GM12878 (cell line): Measurements from ENCODE around the gene PATJ. TPM values are rescaled to one million over a fixed set of nuclear protein-coding genes. Genes with fewer than 3 reads are reported as not detected.

Experiments
- ATAC-seq: fragments of 200-7000 bp; cut with Tn5 transposase; 3 replicates; pipeline ENCODE4 v1.9.1; 2020; ENCODE audit warnings: mild to moderate bottlenecking, moderate library complexity
- BruUV-seq: library from RNA; stranded (reverse); fragments of 400-500 nt; replicated peaks from 2 replicates; lab custom pipeline; 2021; lab: Mats Ljungman, UMichigan
- CTCF ChIA-PET: fragments of 300-600 bp; sonication (Branson Sonifier 250); formaldehyde crosslinking; extraction: SDS; loops from one replicate; lab custom pipeline; 2021; ENCODE audit warnings: inconsistent platforms; lab: Yijun Ruan, JAX
- POLR2A ChIA-PET: fragments of 350-600 bp; formaldehyde crosslinking; extraction: SDS; loops from one replicate; lab custom pipeline; 2021; ENCODE audit warnings: inconsistent platforms; lab: Charles Lee
- RAD21 ChIA-PET: fragments of 300-600 bp; sonication (Branson Sonifier 250); formaldehyde crosslinking; loops from one replicate; lab custom pipeline; 2023; ENCODE audit warnings: antibody characterized with exemption; ENCODE audit not compliant: unreplicated experiment; lab: Charles Lee
- SMC1A ChIA-PET: fragments of 300-600 bp; sonication (Branson Sonifier 250); formaldehyde crosslinking; loops from one replicate; lab custom pipeline; 2023; ENCODE audit not compliant: unreplicated experiment, uncharacterized antibody; lab: Charles Lee
- DNase-seq: peaks from one replicate; pipeline ENCODE4 v3.0.0-alpha.2; 2011; ENCODE audit warnings: low read depth, low spot score
- FAIRE-seq: peaks from 3 replicates; lab custom pipeline; 2011; peaks lifted over from hg19 to GRCh38; lab: Jason Lieb, UNC
- H2AFZ ChIP-seq: 2 replicates; pipeline ENCODE4 v1.6.0; 2011; ENCODE audit warnings: low read depth, low read length, control low read depth; ENCODE audit not compliant: control insufficient read depth
- H3K27ac ChIP-seq: 2 replicates; pipeline ENCODE4 v1.5.1; 2011; ENCODE audit warnings: control low read depth; ENCODE audit not compliant: control insufficient read depth, insufficient read depth
- H3K27me3 ChIP-seq, 2 experiments: replicated peaks in 1 of 2; 2 replicates each; pipeline versions ENCODE4 v1.6.0 to v1.6.1; 2011; ENCODE audit warnings: low read length in 1 of 2; ENCODE audit not compliant: control insufficient read depth in 2 of 2, insufficient read depth in 2 of 2
- H3K36me3 ChIP-seq, 2 experiments: 2 replicates each; pipeline ENCODE4 v1.5.1; 2011; ENCODE audit warnings: low read length in 1 of 2; ENCODE audit not compliant: control insufficient read depth in 2 of 2, insufficient read depth in 2 of 2
- H3K4me1 ChIP-seq: 2 replicates; pipeline ENCODE4 v1.6.1; 2011; ENCODE audit warnings: mild to moderate bottlenecking, low read length, moderate library complexity, mixed read lengths; ENCODE audit not compliant: control insufficient read depth, insufficient read depth
- H3K4me2 ChIP-seq: 2 replicates; pipeline ENCODE4 v1.6.0; 2011; ENCODE audit warnings: control low read depth; ENCODE audit not compliant: control insufficient read depth, insufficient read depth
- H3K4me3 ChIP-seq: fragments of 200-600 bp; sonication (generic); 2 replicates; pipeline ENCODE4 v1.5.1; 2016
- H3K79me2 ChIP-seq: 2 replicates; pipeline ENCODE4 v1.6.0; 2011; ENCODE audit warnings: low read length; ENCODE audit not compliant: control insufficient read depth, insufficient read depth
- H3K9ac ChIP-seq: 2 replicates; pipeline ENCODE4 v1.8.0; 2011; ENCODE audit warnings: low read length, control low read depth, mixed read lengths; ENCODE audit not compliant: control insufficient read depth, insufficient read depth
- H3K9me3 ChIP-seq: replicated peaks from 3 replicates; pipeline ENCODE4 v1.5.1; 2011; ENCODE audit warnings: mild to moderate bottlenecking, low read length; ENCODE audit not compliant: control insufficient read depth, insufficient read depth
- H4K20me1 ChIP-seq: 2 replicates; pipeline ENCODE4 v1.6.0; 2011; ENCODE audit not compliant: control insufficient read depth, insufficient read depth
- ASH2L ChIP-seq: fragments of 300-600, 200-600 bp; sonication (generic); IDR thresholded peaks from 2 replicates; pipeline ENCODE4 v1.6.1; 2017; ENCODE audit warnings: low read depth, mild to moderate bottlenecking, borderline replicate concordance
- BMI1 ChIP-seq: fragments of 450-650 bp; IDR thresholded peaks from 2 replicates; pipeline ENCODE4 v1.6.1; 2016; ENCODE audit warnings: mild to moderate bottlenecking, moderate library complexity, borderline replicate concordance
- CHD2 ChIP-seq: IDR thresholded peaks from 2 replicates; pipeline ENCODE4 v1.6.1; 2011; ENCODE audit warnings: low read depth, low read length, improper control_type of control experiment, borderline replicate concordance
- FOS ChIP-seq: IDR thresholded peaks from 3 replicates; pipeline ENCODE4 v1.6.1; 2011; ENCODE audit warnings: borderline replicate concordance; ENCODE audit not compliant: insufficient read length; ENCODE audit errors: extremely low read depth
- IKZF2 ChIP-seq, 2 experiments: fragments of 450-650 bp; IDR thresholded peaks; 2 replicates each; pipeline ENCODE4 v1.6.1; 2017; ENCODE audit warnings: mild to moderate bottlenecking in 2 of 2, moderate library complexity in 2 of 2
- MTA3 ChIP-seq: IDR thresholded peaks from 2 replicates; pipeline ENCODE4 v1.6.1; 2012; ENCODE audit warnings: low read length, inconsistent platforms, borderline replicate concordance
- MYC ChIP-seq: IDR thresholded peaks from 2 replicates; pipeline ENCODE4 v1.6.1; 2011; ENCODE audit warnings: mild to moderate bottlenecking, low read length, moderate library complexity, inconsistent platforms; ENCODE audit not compliant: insufficient read depth, insufficient replicate concordance, insufficient read length, severe bottlenecking
- PAX8 ChIP-seq: fragments of 450-650 bp; IDR thresholded peaks from 2 replicates; pipeline ENCODE4 v1.6.1; 2017; ENCODE audit warnings: mild to moderate bottlenecking, moderate library complexity
- PKNOX1 ChIP-seq: fragments of 450-650 bp; IDR thresholded peaks from 2 replicates; pipeline ENCODE4 v1.6.1; 2016; ENCODE audit warnings: mild to moderate bottlenecking
- POU2F2 ChIP-seq: IDR thresholded peaks from 3 replicates; pipeline ENCODE4 v1.6.1; 2011; ENCODE audit warnings: low read depth, mild to moderate bottlenecking, low read length, borderline replicate concordance
- RELA ChIP-seq: fragments of 450-650 bp; IDR thresholded peaks from 2 replicates; pipeline ENCODE4 v1.8.0; 2014; ENCODE audit warnings: borderline replicate concordance; ENCODE audit not compliant: partially characterized antibody
- SMAD1 ChIP-seq: fragments of 450-650 bp; IDR thresholded peaks from 2 replicates; pipeline ENCODE4 v1.6.1; 2018; ENCODE audit warnings: mild to moderate bottlenecking, low read depth; ENCODE audit not compliant: partially characterized antibody
- SMAD5 ChIP-seq: IDR thresholded peaks from 2 replicates; pipeline ENCODE4 v1.6.1; 2016; ENCODE audit warnings: antibody characterized with exemption, low read depth
- SMC3 ChIP-seq: IDR thresholded peaks from 2 replicates; pipeline ENCODE4 v1.6.1; 2011; ENCODE audit warnings: low read length, improper control_type of control experiment, borderline replicate concordance
- SREBF1 ChIP-seq: IDR thresholded peaks from 2 replicates; pipeline ENCODE4 v1.6.1; 2012; ENCODE audit warnings: mild to moderate bottlenecking, low read length
- TBL1XR1 ChIP-seq: IDR thresholded peaks from 2 replicates; pipeline ENCODE4 v1.6.1; 2012; ENCODE audit warnings: low read depth, low read length, improper control_type of control experiment
- ZSCAN29 ChIP-seq: fragments of 450-650 bp; IDR thresholded peaks from 2 replicates; pipeline ENCODE4 v1.6.1; 2017; ENCODE audit warnings: mild to moderate bottlenecking, moderate library complexity
- ZZZ3 ChIP-seq: IDR thresholded peaks from 2 replicates; pipeline ENCODE4 v1.6.1; 2011; ENCODE audit warnings: low read depth; ENCODE audit not compliant: control insufficient read depth, insufficient read length
- WGBS: methylation state at CpG from one replicate; pipeline ENCODE4 v1.1.6; 2016; ENCODE audit warnings: low lambda C conversion rate; ENCODE audit not compliant: insufficient replicate concordance, insufficient coverage; ENCODE audit errors: missing lambda C conversion rate; 5-methylcytosine and 5-hydroxymethylcytosine counted together
- in situ Hi-C: fragments of 300-500 bp; cut with MboI; formaldehyde crosslinking; loops from 9 replicates; pipeline ENCODE4 v1.14.3; 2018; ENCODE audit warnings: mixed read lengths
- intact Hi-C: fragments of 100-400 bp; cut with micrococcal nuclease; formaldehyde crosslinking; loops from one replicate; pipeline ENCODE4 v1.14.2; 2022; ENCODE audit not compliant: unreplicated experiment
- polyA plus RNA-seq, 11 experiments: library from polyadenylated mRNA; depleted of rRNA in 4 of 11; unstranded in 6 of 11; stranded (reverse) in 5 of 11; fragments of >200 nt; fragmentation: Nextera tagmentation in 4 of 11; fragmentation: Illumina TruSeq in 1 of 11; extraction: Ambion mirVana in 4 of 11; extraction: Trizol in 1 of 11; gene quantifications; 1 replicate in 1 of 11; 2 replicates in 10 of 11; pipeline versions ENCODE4 v1.2.1 to v1.2.3, GENCODE V29; 2011 to 2016; ENCODE audit warnings: inconsistent platforms in 2 of 11, missing spikeins in 2 of 11, low read depth in 1 of 11
- total RNA-seq, 4 experiments: library from RNA; depleted of rRNA in 3 of 4; stranded (reverse); fragments of >200 nt in 3 of 4; fragmentation: Illumina TruSeq in 1 of 4; extraction: Trizol in 1 of 4; gene quantifications; 2 replicates each; pipeline versions ENCODE4 v1.2.1 to v1.2.3, GENCODE V29; 2013 to 2021
- TF ChIP-seq, protein P1 (sequence below): fragments of 450-650 bp; formaldehyde crosslinking; IDR thresholded peaks from 2 replicates; pipeline ENCODE4 v1.5.0; 2022; ENCODE audit warnings: mild to moderate bottlenecking, missing genetic modification characterization
- TF ChIP-seq, protein P2 (sequence below): fragments of 450-650 bp; IDR thresholded peaks from 2 replicates; pipeline ENCODE4 v1.6.1; 2017; ENCODE audit warnings: mild to moderate bottlenecking, low read depth, inconsistent platforms; ENCODE audit not compliant: poor library complexity, severe bottlenecking

PATJ gene
- total and polyA plus RNA-seq, 10 of the 15 experiments (the other 5 are each of a cell fraction or from before 2014, with no cell fraction given): 2.8 to 13.9 (median 6.9) TPM

DNA sequence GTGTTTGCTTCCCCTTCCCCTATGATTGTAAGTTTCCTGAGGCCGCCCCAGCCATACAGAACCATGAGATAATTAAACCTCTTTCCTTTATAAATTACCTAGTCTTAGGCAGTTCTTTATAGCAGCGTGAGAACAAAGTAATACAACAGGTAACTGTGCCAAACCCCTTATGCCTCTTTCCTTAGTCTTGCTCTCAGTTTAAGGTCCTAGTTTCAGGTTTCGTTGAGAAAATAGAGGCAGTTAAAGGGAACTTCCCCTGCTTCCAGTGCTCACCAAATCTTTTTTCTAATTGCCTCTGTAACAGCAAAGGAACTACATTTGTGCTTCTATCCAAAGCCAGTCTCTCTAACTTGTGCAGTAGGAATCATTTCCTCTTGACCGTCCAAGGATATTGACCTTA lies 164.8 kb downstream of the PATJ start:
- in situ Hi-C loops: no loop called here
- ChIA-PET CTCF (no interaction called here), RAD21 (no interaction called here)
- Histone ChIP-seq H3K9me3 (no peaks in the 10 kb centered on the region), H3K27ac (no peak overlapping the region)
- no peak for DNase-seq
- peak; percentile 29; the same call in 2 of the 3 replicates for ATAC-seq
- TF ChIP-seq SMC3 (no peak), MYC (no peak), ASH2L (no peak), IKZF2 (IDR thresholded peaks at IDR 0.05) (no peak), SMAD5 (no peak), PKNOX1 (no peak), ZZZ3 (no peak), ZSCAN29 (no peak), FOS (no peak), MTA3 (no peak), SMAD1 (no peak), PAX8 (no peak), POU2F2 (no peak), TBL1XR1 (no peak), RELA (no peak), BMI1 (no peak), SREBF1 (no peak), CHD2 (no peak)
- TF ChIP-seq, protein P1, sequence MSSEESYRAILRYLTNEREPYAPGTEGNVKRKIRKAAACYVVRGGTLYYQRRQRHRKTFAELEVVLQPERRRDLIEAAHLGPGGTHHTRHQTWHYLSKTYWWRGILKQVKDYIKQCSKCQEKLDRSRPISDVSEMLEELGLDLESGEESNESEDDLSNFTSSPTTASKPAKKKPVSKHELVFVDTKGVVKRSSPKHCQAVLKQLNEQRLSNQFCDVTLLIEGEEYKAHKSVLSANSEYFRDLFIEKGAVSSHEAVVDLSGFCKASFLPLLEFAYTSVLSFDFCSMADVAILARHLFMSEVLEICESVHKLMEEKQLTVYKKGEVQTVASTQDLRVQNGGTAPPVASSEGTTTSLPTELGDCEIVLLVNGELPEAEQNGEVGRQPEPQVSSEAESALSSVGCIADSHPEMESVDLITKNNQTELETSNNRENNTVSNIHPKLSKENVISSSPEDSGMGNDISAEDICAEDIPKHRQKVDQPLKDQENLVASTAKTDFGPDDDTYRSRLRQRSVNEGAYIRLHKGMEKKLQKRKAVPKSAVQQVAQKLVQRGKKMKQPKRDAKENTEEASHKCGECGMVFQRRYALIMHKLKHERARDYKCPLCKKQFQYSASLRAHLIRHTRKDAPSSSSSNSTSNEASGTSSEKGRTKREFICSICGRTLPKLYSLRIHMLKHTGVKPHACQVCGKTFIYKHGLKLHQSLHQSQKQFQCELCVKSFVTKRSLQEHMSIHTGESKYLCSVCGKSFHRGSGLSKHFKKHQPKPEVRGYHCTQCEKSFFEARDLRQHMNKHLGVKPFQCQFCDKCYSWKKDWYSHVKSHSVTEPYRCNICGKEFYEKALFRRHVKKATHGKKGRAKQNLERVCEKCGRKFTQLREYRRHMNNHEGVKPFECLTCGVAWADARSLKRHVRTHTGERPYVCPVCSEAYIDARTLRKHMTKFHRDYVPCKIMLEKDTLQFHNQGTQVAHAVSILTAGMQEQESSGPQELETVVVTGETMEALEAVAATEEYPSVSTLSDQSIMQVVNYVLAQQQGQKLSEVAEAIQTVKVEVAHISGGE (CRISPR knock-in tag): no peak
- TF ChIP-seq, protein P2, sequence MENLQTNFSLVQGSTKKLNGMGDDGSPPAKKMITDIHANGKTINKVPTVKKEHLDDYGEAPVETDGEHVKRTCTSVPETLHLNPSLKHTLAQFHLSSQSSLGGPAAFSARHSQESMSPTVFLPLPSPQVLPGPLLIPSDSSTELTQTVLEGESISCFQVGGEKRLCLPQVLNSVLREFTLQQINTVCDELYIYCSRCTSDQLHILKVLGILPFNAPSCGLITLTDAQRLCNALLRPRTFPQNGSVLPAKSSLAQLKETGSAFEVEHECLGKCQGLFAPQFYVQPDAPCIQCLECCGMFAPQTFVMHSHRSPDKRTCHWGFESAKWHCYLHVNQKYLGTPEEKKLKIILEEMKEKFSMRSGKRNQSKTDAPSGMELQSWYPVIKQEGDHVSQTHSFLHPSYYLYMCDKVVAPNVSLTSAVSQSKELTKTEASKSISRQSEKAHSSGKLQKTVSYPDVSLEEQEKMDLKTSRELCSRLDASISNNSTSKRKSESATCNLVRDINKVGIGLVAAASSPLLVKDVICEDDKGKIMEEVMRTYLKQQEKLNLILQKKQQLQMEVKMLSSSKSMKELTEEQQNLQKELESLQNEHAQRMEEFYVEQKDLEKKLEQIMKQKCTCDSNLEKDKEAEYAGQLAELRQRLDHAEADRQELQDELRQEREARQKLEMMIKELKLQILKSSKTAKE: no peak
- TF ChIP-seq, all 136 proteins: peak for 0
- 52% methylated on average over 4 of the region's 4 CpGs for WGBS
- H3K27me3 ChIP-seq: no peaks in the 10 kb centered on the region
- no peaks in the 10 kb centered on the region for H3K79me2 ChIP-seq
- no peak overlapping the region for H3K4me3 ChIP-seq
- no peak overlapping the region for H3K4me2 ChIP-seq
- ChIA-PET SMC1A (no interaction called here), POLR2A (no interaction called here)
- intact Hi-C loops: no loop called here
- FAIRE-seq: no peak
- H2AFZ ChIP-seq: no peak overlapping the region
- H3K36me3 ChIP-seq: no peaks in the 10 kb centered on the region
- no peak overlapping the region for H3K9ac ChIP-seq
- H3K4me1 ChIP-seq: no peaks in the 10 kb centered on the region
- no peaks in the 10 kb centered on the region for H4K20me1 ChIP-seq
- BruUV-seq: no TSS peak
